Measurements from ENCODE around the gene TOM1. TPM values are rescaled to one million over a fixed set of nuclear protein-coding genes. Genes with fewer than 3 reads are reported as not detected.
A peak's percentile ranks its signal among the peaks of the same experiment; 100 is the strongest.

Gene TOM1
- total RNA-seq, 1 donor from 2014 or later, result 36.9 TPM

- no peak for DNase-seq (ENCODE audit: low spot score)
Observed at GRCh38 chr22:35369996-35370395, 70.3 kb downstream of the TOM1 start.

DNA sequence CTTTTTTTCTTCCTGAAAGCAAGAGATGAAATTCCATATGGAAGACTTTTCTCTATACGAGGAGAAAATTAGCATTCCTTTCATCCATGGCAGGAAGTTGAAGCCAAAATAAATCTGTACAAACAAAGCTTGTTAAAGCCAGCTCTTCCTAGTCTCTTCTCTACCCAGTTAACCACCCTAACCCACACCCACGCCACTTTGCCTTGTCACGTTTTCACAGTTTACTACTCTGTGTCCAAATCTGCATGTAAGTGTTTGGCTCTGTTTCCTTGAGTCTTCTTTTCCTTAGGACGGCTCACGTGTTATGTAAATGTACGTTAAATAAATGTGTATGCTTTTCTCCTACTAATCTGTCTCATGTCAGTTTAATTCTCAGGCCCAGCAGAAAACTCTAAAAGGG is 74.1 kb downstream of the TOM1 start:
- DNase-seq (ENCODE audit: low spot score), result no peak

GRCh38 chr22:35375031-35375430 is 75.3 kb downstream of the TOM1 start:
- DNase-seq (ENCODE audit: low spot score), result no peak

DNA sequence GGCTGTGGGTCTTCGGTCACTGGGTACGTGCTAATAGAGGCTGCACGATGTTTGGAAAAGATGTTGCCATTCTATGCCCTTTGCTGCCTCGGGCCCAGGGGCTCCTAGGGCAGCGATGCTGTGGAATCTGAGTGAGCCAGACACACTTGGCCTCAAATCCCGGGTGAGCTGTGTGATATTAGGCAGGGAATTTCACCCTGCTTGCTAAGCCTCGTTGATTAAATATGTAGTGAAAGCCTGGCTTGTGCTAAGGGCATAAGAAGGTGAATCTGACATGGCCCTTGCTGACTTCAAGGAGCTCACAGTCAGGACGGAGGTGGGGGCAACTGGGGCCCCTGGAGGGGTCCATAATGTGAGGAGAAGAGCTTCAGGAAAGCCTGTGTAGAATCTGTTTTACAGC is 75.8 kb downstream of the TOM1 start:
- no peak for DNase-seq (ENCODE audit: low spot score)

DNA sequence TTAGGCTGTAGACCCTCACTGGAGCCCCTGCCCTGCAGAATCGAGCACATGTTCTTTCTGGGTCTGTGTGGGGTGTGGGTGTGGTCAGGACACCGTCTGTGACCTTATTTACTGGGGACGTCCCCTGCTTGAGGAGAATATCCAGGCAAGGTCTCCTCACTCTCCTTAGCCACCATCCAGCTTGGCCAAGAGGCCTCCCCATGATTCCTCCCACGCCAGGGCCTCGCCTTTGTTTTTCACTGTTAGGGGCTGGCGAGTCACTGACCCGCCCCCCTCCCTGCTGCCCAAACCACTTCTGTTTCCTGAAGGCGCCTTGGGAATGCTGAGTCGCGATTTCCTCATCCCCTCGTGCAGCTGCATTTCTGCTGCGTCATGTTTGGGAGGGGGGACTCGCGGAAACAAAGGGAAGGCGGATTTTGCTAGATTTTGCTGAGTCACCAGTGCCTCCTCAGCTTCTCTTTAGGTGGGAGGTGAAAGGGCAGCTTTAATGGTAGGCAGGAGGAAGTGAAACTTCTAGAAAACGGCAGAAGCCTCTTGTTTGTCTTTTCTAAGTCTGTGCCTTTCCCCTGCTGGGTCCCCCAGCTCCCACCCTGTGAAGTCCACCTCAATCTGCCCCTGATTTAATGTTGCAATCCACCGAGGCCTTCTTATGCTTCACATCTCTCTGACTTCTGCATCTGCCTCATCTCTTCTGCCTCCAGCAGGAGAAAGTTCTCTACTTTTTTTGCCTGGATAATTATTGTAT is 77.2 kb downstream of the TOM1 start:
- DNase-seq (ENCODE audit: low spot score), result peak; percentile 96

- DNase-seq (ENCODE audit: low spot score), result no peak
Observed at GRCh38 chr22:35377735-35378134, 78.0 kb downstream of the TOM1 start.

DNA sequence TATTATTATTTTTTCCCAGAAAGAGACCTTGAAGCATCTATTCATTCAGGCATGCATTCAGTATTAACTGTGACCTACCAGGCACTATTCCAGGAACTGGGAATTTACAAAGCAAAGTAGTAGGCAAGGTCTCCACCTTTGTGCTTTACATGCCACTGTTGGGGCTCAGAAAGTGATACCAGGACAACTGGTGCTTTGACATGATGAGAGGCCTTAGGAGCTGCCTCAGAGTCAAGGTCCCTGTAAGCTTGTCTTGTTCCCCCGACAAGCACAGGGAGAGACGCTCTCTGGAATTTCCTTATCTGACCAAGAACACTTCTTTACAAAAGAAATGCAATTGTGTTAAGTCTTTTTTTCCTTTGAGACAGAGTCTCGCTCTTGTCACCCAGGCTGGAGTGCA is 78.9 kb downstream of the TOM1 start:
- DNase-seq (ENCODE audit: low spot score), result no peak

GRCh38 chr22:35379146-35379993 is 79.7 kb downstream of the TOM1 start:
- DNase-seq (ENCODE audit: low spot score), result no peak

DNA sequence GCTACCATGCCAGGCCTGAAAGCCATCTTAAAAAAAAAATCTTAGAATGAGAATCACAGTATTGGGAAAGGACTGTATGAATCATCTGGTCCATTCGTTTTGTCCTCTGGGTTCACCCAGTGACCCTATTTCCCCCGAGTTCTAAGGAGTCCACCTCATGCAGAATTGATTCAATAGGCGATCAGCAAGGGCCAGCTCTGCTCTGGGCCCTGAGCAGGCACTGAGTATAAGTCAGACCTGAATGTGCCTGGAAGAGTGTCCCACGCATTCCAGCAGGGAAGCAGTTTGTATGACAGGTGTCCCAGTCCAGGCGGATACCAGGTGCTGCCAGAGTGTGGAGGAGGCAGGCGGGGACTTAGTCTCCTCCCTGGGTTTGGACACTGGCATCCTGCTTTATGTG is 80.3 kb downstream of the TOM1 start:
- DNase-seq (ENCODE audit: low spot score), result no peak

GRCh38 chr22:35380537-35381423 is 81.1 kb downstream of the TOM1 start, which contains the start of gene HMOX1:
TSS of gene HMOX1 (plus strand) at chr22:35381096. CDS start at chr22:35381174, 78 bp downstream.
- peak; percentile 91 for DNase-seq (ENCODE audit: low spot score)

GRCh38 chr22:35381424-35382009 is 81.8 kb downstream of the TOM1 start:
- DNase-seq (ENCODE audit: low spot score), result no peak

- no peak for DNase-seq (ENCODE audit: low spot score)
Observed at GRCh38 chr22:35383679-35384071, 84.0 kb downstream of the TOM1 start.

GRCh38 chr22:35384527-35384926 is 84.8 kb downstream of the TOM1 start:
- no peak for DNase-seq (ENCODE audit: low spot score)

- no peak for DNase-seq (ENCODE audit: low spot score)
Observed at GRCh38 chr22:35384975-35385588, 85.4 kb downstream of the TOM1 start.

DNA sequence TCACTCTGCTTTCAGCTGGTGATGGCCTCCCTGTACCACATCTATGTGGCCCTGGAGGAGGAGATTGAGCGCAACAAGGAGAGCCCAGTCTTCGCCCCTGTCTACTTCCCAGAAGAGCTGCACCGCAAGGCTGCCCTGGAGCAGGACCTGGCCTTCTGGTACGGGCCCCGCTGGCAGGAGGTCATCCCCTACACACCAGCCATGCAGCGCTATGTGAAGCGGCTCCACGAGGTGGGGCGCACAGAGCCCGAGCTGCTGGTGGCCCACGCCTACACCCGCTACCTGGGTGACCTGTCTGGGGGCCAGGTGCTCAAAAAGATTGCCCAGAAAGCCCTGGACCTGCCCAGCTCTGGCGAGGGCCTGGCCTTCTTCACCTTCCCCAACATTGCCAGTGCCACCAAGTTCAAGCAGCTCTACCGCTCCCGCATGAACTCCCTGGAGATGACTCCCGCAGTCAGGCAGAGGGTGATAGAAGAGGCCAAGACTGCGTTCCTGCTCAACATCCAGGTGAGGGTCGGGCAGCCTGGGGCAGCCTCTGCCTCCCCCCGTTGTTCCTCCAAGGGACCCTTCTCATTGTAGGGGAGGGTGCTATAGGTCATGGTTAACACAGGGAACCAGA is 87.1 kb downstream of the TOM1 start:
- no peak for DNase-seq (ENCODE audit: low spot score)

DNA sequence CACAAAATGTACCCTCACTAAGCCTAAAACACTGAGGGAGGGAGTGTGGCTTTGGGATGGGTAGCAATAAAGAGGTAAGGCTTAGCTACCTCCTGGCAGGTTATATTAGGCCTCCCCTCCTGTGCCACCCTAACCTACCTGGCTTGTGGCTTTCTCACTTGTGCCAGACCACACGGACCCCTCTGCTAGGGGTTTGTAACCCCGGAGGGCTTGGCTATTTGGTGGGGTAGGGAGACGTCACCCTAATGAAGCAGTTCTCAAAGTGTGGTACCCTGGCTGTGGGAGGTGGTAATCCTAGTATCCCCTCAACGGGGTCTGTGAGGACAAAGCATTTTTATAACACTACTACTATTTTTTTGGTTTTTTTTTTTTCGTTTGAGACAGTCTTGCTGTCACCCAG is 91.2 kb downstream of the TOM1 start:
- DNase-seq (ENCODE audit: low spot score), result no peak

DNA sequence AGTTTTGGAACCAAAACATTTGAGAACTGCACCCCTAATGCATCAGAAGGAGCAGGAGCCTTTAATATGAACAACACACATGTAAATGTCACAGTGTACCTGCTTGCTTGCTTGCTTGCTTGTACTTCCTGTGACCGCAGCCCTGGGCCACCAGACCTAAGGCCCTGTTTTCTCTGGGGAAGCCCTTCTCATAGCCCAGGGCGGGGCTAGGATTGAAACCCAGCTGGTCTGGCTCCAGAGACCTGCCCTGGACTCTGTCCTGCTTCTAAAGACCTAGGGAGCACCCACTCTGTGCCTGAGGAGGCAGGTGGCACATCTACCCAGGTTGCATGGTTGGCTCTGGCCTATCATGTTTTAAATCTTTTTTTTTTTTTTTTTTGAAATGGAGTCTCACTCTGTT is 92.7 kb downstream of the TOM1 start:
- no peak for DNase-seq (ENCODE audit: low spot score)

DNA sequence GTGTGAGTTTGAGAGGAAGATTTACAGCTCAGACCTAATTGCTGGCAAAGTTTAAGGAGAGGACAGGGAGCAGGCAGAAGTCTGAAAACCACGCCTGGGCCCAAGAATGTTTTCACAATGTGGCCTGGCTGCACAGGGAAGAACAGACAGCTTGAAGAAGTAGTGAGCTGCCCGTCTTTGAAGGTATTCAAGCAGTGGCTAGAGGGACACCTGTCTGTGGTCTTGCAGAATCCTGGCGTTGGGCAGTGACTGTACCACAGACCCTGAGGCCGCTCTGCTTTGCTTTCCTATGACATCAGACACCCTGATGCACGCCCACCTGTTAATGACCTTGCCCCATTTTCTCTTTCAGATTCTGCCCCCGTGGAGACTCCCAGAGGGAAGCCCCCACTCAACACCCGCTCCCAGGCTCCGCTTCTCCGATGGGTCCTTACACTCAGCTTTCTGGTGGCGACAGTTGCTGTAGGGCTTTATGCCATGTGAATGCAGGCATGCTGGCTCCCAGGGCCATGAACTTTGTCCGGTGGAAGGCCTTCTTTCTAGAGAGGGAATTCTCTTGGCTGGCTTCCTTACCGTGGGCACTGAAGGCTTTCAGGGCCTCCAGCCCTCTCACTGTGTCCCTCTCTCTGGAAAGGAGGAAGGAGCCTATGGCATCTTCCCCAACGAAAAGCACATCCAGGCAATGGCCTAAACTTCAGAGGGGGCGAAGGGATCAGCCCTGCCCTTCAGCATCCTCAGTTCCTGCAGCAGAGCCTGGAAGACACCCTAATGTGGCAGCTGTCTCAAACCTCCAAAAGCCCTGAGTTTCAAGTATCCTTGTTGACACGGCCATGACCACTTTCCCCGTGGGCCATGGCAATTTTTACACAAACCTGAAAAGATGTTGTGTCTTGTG is 93.7 kb downstream of the TOM1 start:
- no peak for DNase-seq (ENCODE audit: low spot score)

- DNase-seq (ENCODE audit: low spot score), result no peak
Observed at GRCh38 chr22:35394011-35394312, 94.3 kb downstream of the TOM1 start.
